GM12873 (cell line): ENCODE results near the gene RFX8.

Source experiments
- CTCF ChIP-seq: IDR thresholded peaks from 2 replicates; pipeline ENCODE4 v1.5.1; 2012; ENCODE audit warnings: low read depth, mild to moderate bottlenecking, moderate library complexity, low read length, control low read depth; ENCODE audit not compliant: insufficient read depth; ENCODE audit errors: missing control alignments

The RFX8 gene

GRCh38 chr2:101516349-101516748 lies 41.4 kb upstream of the RFX8 start:
- TF ChIP-seq CTCF = no peak

- TF ChIP-seq CTCF = no peak
These were observed 40.6 kb upstream of the RFX8 start for GRCh38 chr2:101515477-101515876.

- TF ChIP-seq CTCF = no peak
These were observed 38.1 kb upstream of the RFX8 start for GRCh38 chr2:101512993-101513392.

- TF ChIP-seq CTCF = no peak
These were observed 36.5 kb upstream of the RFX8 start for GRCh38 chr2:101511381-101511780.

GRCh38 chr2:101509499-101510284 lies 34.8 kb upstream of the RFX8 start:
- TF ChIP-seq CTCF = no peak

- TF ChIP-seq CTCF = no peak
These were observed 33.7 kb upstream of the RFX8 start for GRCh38 chr2:101508636-101509035.

- TF ChIP-seq CTCF = no peak
These were observed 27.2 kb upstream of the RFX8 start for GRCh38 chr2:101502095-101502494.
